ENCODE data around the gene CCDC85C. TPM values are rescaled to one million over a fixed set of nuclear protein-coding genes. Genes with fewer than 3 reads are reported as not detected.

Gene CCDC85C
- total RNA-seq, 1 experiment from 2014 or later, result 19.4 TPM

GRCh38 chr14:99630202-99630601, 26.2 kb upstream of the CCDC85C start:
- DNase-seq (ENCODE audit: low read depth), result no peak

- peak; percentile 79 for DNase-seq (ENCODE audit: low read depth)
These were observed 25.0 kb upstream of the CCDC85C start for GRCh38 chr14:99628887-99629618.

GRCh38 chr14:99627510-99628381, 23.7 kb upstream of the CCDC85C start:
- DNase-seq (ENCODE audit: low read depth), result no peak

- DNase-seq (ENCODE audit: low read depth), result no peak
These were observed 23.1 kb upstream of the CCDC85C start for GRCh38 chr14:99627100-99627499.

GRCh38 chr14:99626041-99626648, 22.1 kb upstream of the CCDC85C start:
- DNase-seq (ENCODE audit: low read depth), result no peak

- no peak for DNase-seq (ENCODE audit: low read depth)
These were observed 21.5 kb upstream of the CCDC85C start for GRCh38 chr14:99625476-99625875.

GRCh38 chr14:99624971-99625370, 21.0 kb upstream of the CCDC85C start:
- no peak for DNase-seq (ENCODE audit: low read depth)

- no peak for DNase-seq (ENCODE audit: low read depth)
These were observed 20.0 kb upstream of the CCDC85C start for GRCh38 chr14:99624024-99624423.

- DNase-seq (ENCODE audit: low read depth), result no peak
These were observed 17.9 kb upstream of the CCDC85C start for GRCh38 chr14:99621948-99622347.

- DNase-seq (ENCODE audit: low read depth), result peak; percentile 87
These were observed 16.1 kb upstream of the CCDC85C start for GRCh38 chr14:99619835-99620834.

GRCh38 chr14:99616832-99617800, 13.1 kb upstream of the CCDC85C start:
- no peak for DNase-seq (ENCODE audit: low read depth)

- DNase-seq (ENCODE audit: low read depth), result no peak
These were observed 11.6 kb upstream of the CCDC85C start for GRCh38 chr14:99615497-99616157.

GRCh38 chr14:99612738-99613330, 8.8 kb upstream of the CCDC85C start:
- no peak for DNase-seq (ENCODE audit: low read depth)

- no peak for DNase-seq (ENCODE audit: low read depth)
These were observed 8.2 kb upstream of the CCDC85C start for GRCh38 chr14:99612071-99612737.

GRCh38 chr14:99611646-99612045, 7.6 kb upstream of the CCDC85C start:
- DNase-seq (ENCODE audit: low read depth), result no peak

GRCh38 chr14:99609245-99610170, 5.5 kb upstream of the CCDC85C start:
- DNase-seq (ENCODE audit: low read depth), result no peak

GRCh38 chr14:99608591-99608990, 4.6 kb upstream of the CCDC85C start:
- DNase-seq (ENCODE audit: low read depth), result no peak

All from Daoy (cell line).